ENCODE data around the gene GIT1.

DNA sequence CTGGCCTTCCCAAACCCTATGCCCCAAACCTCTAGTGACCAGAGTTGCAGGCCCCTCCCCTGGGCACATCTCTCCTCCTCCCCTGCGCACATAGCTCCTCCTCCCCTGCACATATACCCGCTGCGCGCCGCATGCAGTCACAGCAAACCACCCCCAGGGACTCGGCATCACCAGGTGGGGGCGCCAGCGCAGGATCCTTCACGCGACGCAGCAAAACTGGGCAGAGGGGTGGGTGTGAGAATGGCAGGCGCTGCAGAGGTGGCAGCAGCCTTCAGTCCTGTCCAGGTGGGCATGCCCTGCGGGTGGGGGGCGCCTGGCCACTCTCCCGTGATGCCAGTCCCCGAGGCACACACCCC lies 27.7 kb upstream of the GIT1 start:
- TF ChIP-seq, protein P1, sequence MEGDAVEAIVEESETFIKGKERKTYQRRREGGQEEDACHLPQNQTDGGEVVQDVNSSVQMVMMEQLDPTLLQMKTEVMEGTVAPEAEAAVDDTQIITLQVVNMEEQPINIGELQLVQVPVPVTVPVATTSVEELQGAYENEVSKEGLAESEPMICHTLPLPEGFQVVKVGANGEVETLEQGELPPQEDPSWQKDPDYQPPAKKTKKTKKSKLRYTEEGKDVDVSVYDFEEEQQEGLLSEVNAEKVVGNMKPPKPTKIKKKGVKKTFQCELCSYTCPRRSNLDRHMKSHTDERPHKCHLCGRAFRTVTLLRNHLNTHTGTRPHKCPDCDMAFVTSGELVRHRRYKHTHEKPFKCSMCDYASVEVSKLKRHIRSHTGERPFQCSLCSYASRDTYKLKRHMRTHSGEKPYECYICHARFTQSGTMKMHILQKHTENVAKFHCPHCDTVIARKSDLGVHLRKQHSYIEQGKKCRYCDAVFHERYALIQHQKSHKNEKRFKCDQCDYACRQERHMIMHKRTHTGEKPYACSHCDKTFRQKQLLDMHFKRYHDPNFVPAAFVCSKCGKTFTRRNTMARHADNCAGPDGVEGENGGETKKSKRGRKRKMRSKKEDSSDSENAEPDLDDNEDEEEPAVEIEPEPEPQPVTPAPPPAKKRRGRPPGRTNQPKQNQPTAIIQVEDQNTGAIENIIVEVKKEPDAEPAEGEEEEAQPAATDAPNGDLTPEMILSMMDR (IDR thresholded peaks at IDR 0.05), result peak in 1 of 3 donors; percentile 25
- TF ChIP-seq POLR2A (IDR thresholded peaks at IDR 0.05), result no peak

Data from ovary (tissue), 3 donors.